ENCODE measurements around the gene CFAP54.

The CFAP54 gene

GRCh38 chr12:96780330-96780729, 291.0 kb downstream of the CFAP54 start:
- TF ChIP-seq POU2F2 (IDR thresholded peaks at IDR 0.05; ENCODE audit: low read depth, low read length) (no peak), POLR2A (IDR thresholded peaks at IDR 0.05; ENCODE audit: low read depth, low read length) (no peak), SPI1 (IDR thresholded peaks at IDR 0.05; ENCODE audit: low read depth, low read length) (no peak), POLR2AphosphoS5 (IDR thresholded peaks at IDR 0.05; ENCODE audit: low read depth, low read length) (no peak), PAX5 (IDR thresholded peaks at IDR 0.05; ENCODE audit: insufficient read depth, low read length, severe bottlenecking) (no peak), TAF1 (IDR thresholded peaks at IDR 0.05; ENCODE audit: low read depth, low read length) (no peak)
- no peak for DNase-seq (ENCODE audit: insufficient read length, low spot score)
- no peak for FAIRE-seq

- TF ChIP-seq PAX5 (IDR thresholded peaks at IDR 0.05; ENCODE audit: insufficient read depth, low read length, severe bottlenecking) (no peak), POLR2A (IDR thresholded peaks at IDR 0.05; ENCODE audit: low read depth, low read length) (no peak), POLR2AphosphoS5 (IDR thresholded peaks at IDR 0.05; ENCODE audit: low read depth, low read length) (no peak), SPI1 (IDR thresholded peaks at IDR 0.05; ENCODE audit: low read depth, low read length) (no peak), TAF1 (IDR thresholded peaks at IDR 0.05; ENCODE audit: low read depth, low read length) (no peak), POU2F2 (IDR thresholded peaks at IDR 0.05; ENCODE audit: low read depth, low read length) (no peak)
- DNase-seq (ENCODE audit: insufficient read length, low spot score): no peak
- no peak for FAIRE-seq
These were observed 297.4 kb downstream of the CFAP54 start for GRCh38 chr12:96786791-96787190.

- FAIRE-seq: no peak
- TF ChIP-seq POU2F2 (IDR thresholded peaks at IDR 0.05; ENCODE audit: low read depth, low read length) (no peak), POLR2A (IDR thresholded peaks at IDR 0.05; ENCODE audit: low read depth, low read length) (no peak), SPI1 (IDR thresholded peaks at IDR 0.05; ENCODE audit: low read depth, low read length) (no peak), POLR2AphosphoS5 (IDR thresholded peaks at IDR 0.05; ENCODE audit: low read depth, low read length) (no peak), PAX5 (IDR thresholded peaks at IDR 0.05; ENCODE audit: insufficient read depth, low read length, severe bottlenecking) (no peak), TAF1 (IDR thresholded peaks at IDR 0.05; ENCODE audit: low read depth, low read length) (no peak)
These were observed 314.6 kb downstream of the CFAP54 start for GRCh38 chr12:96803969-96804368.

GRCh38 chr12:96806272-96806671, 316.9 kb downstream of the CFAP54 start:
- TF ChIP-seq POLR2A (IDR thresholded peaks at IDR 0.05; ENCODE audit: low read depth, low read length) (no peak), POU2F2 (IDR thresholded peaks at IDR 0.05; ENCODE audit: low read depth, low read length) (no peak)
- FAIRE-seq (no peak), DNase-seq (ENCODE audit: insufficient read length, low spot score) (no peak)

More at GRCh38 chr12:96803969-96804368, 314.6 kb downstream of the CFAP54 start:
- no peak for DNase-seq (ENCODE audit: insufficient read length, low spot score)

- DNase-seq (ENCODE audit: insufficient read length, low spot score): no peak
- no peak for FAIRE-seq
These were observed 318.4 kb downstream of the CFAP54 start for GRCh38 chr12:96807741-96808140.

GRCh38 chr12:96808587-96808986, 319.2 kb downstream of the CFAP54 start:
- TF ChIP-seq POU2F2 (IDR thresholded peaks at IDR 0.05; ENCODE audit: low read depth, low read length): no peak
- TF ChIP-seq TAF1 (IDR thresholded peaks at IDR 0.05; ENCODE audit: low read depth, low read length): no peak
- TF ChIP-seq POLR2AphosphoS5 (IDR thresholded peaks at IDR 0.05; ENCODE audit: low read depth, low read length): no peak
- no peak for TF ChIP-seq SPI1 (IDR thresholded peaks at IDR 0.05; ENCODE audit: low read depth, low read length)
- TF ChIP-seq PAX5 (IDR thresholded peaks at IDR 0.05; ENCODE audit: insufficient read depth, low read length, severe bottlenecking): no peak
- TF ChIP-seq POLR2A (IDR thresholded peaks at IDR 0.05; ENCODE audit: low read depth, low read length): no peak
- DNase-seq (ENCODE audit: insufficient read length, low spot score): no peak
- FAIRE-seq: no peak

More at GRCh38 chr12:96807741-96808140, 318.4 kb downstream of the CFAP54 start:
- TF ChIP-seq POLR2AphosphoS5 (IDR thresholded peaks at IDR 0.05; ENCODE audit: low read depth, low read length) (no peak), TAF1 (IDR thresholded peaks at IDR 0.05; ENCODE audit: low read depth, low read length) (no peak), POU2F2 (IDR thresholded peaks at IDR 0.05; ENCODE audit: low read depth, low read length) (no peak), PAX5 (IDR thresholded peaks at IDR 0.05; ENCODE audit: insufficient read depth, low read length, severe bottlenecking) (no peak), SPI1 (IDR thresholded peaks at IDR 0.05; ENCODE audit: low read depth, low read length) (no peak), POLR2A (IDR thresholded peaks at IDR 0.05; ENCODE audit: low read depth, low read length) (no peak)

GRCh38 chr12:96809522-96809921, 320.1 kb downstream of the CFAP54 start:
- DNase-seq (ENCODE audit: insufficient read length, low spot score) (no peak), FAIRE-seq (no peak)
- TF ChIP-seq POLR2AphosphoS5 (IDR thresholded peaks at IDR 0.05; ENCODE audit: low read depth, low read length) (no peak), SPI1 (IDR thresholded peaks at IDR 0.05; ENCODE audit: low read depth, low read length) (no peak), POU2F2 (IDR thresholded peaks at IDR 0.05; ENCODE audit: low read depth, low read length) (no peak), PAX5 (IDR thresholded peaks at IDR 0.05; ENCODE audit: insufficient read depth, low read length, severe bottlenecking) (no peak), POLR2A (IDR thresholded peaks at IDR 0.05; ENCODE audit: low read depth, low read length) (no peak), TAF1 (IDR thresholded peaks at IDR 0.05; ENCODE audit: low read depth, low read length) (no peak)

GRCh38 chr12:96810057-96810456, 320.7 kb downstream of the CFAP54 start:
- DNase-seq (ENCODE audit: insufficient read length, low spot score): no peak
- no peak for FAIRE-seq
- TF ChIP-seq PAX5 (IDR thresholded peaks at IDR 0.05; ENCODE audit: insufficient read depth, low read length, severe bottlenecking): no peak
- no peak for TF ChIP-seq POLR2AphosphoS5 (IDR thresholded peaks at IDR 0.05; ENCODE audit: low read depth, low read length)
- no peak for TF ChIP-seq POU2F2 (IDR thresholded peaks at IDR 0.05; ENCODE audit: low read depth, low read length)
- no peak for TF ChIP-seq POLR2A (IDR thresholded peaks at IDR 0.05; ENCODE audit: low read depth, low read length)
- TF ChIP-seq TAF1 (IDR thresholded peaks at IDR 0.05; ENCODE audit: low read depth, low read length): no peak
- TF ChIP-seq SPI1 (IDR thresholded peaks at IDR 0.05; ENCODE audit: low read depth, low read length): no peak

GRCh38 chr12:96810477-96810876, 321.1 kb downstream of the CFAP54 start:
- DNase-seq (ENCODE audit: insufficient read length, low spot score): no peak
- TF ChIP-seq TAF1 (IDR thresholded peaks at IDR 0.05; ENCODE audit: low read depth, low read length) (no peak), POLR2A (IDR thresholded peaks at IDR 0.05; ENCODE audit: low read depth, low read length) (no peak), POU2F2 (IDR thresholded peaks at IDR 0.05; ENCODE audit: low read depth, low read length) (no peak), POLR2AphosphoS5 (IDR thresholded peaks at IDR 0.05; ENCODE audit: low read depth, low read length) (no peak)
- FAIRE-seq: no peak

GRCh38 chr12:96811083-96811482, 321.7 kb downstream of the CFAP54 start:
- DNase-seq (ENCODE audit: insufficient read length, low spot score): no peak
- TF ChIP-seq SPI1 (IDR thresholded peaks at IDR 0.05; ENCODE audit: low read depth, low read length): no peak
- FAIRE-seq: no peak

All from GM12891 (cell line).